ENCODE data around the gene MAPK11.
A peak's percentile ranks its signal among the peaks of the same experiment; 100 is the strongest.
"Not testable (repeated sequence)": the region's sequence is repeated elsewhere in the genome, so short reads cannot be mapped to it uniquely, and the experiment has no call there.

The MAPK11 gene

DNA sequence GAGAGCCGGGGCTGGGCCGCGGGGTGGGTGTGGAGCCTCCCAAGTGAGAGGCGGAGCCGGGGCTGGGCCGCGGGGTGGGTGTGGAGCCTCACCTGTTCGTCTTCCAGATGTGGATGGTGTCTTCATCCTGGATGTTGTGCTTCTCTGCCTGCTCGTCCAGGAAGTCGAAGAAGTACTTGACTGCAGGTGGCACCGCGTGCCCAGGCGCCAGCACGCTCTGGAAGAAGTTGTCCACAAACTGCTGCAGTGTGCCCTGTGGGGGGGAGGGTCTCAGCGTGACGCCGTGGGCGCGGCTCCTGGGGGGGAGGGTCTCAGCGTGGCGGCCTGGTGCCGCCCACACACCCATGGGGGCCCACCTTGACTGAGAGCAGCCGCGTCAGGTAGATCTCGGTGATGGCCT, 7.6 kb upstream of the MAPK11 start:
- FAIRE-seq (no peak), DNase-seq (ENCODE audit: low spot score) (no peak)

DNA sequence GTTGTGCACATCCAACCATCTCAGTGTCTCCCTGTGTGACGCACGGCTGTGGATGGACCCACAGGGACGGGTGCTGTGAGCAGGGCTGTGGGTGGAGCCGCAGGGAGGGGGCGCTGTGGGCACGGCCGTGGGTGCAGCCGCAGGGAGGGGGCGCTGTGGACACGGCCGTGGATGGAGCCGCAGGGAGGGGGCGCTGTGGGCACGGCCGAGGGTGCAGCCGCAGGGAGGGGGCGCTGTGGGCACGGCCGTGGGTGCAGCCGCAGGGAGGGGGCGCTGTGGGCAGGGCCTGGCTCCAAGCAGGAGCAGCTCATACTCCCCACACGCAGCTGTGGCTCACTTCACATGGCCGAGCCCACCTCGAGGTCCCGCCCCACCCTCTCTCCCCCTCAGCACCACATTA, 6.0 kb upstream of the MAPK11 start:
- DNase-seq (ENCODE audit: low spot score), result no peak
- FAIRE-seq, result no peak

DNA sequence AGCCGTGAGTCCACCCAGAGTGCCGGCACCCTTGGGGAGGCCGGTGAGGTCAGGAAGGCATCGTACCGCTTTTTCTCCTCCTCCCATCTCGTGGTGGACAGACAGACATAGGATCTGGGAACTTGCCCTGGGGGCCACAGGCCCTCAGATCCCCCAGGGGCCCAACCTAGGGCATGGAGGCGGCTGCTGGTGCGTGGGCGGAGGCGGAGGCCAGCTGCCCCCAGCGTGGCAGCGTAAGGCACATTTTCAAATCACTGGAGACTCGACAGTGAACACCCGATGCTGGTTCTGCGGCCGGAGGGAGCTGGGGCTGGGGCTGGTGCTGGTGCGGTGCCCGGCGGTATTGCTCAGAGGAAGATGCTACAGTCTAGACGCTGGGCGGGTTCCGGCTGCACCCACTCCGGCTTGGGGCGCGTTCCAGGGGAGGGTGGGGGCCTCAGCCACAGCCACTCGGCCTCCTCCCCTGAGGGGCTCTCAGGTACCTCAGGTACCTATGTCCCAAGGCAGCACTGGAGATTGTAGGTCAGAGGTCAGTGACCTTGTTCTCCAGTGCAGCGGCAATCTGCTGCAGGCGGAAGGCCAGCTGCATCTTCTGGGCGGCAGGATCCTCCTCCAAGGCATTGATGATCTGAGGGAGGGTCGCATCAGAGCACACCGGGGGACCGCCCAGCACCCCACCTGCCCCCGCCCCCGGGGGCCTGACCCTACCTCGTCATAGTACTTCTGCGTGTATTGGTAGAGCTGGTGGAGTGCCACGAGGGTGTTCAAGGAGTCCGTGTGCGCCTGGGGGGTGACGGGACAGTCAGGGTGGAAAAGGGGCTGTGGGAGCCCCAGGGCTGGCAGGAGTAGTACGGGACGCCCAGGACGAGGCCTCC, 5.2 kb upstream of the MAPK11 start:
- FAIRE-seq (no peak), DNase-seq (ENCODE audit: low spot score) (no peak)

DNA sequence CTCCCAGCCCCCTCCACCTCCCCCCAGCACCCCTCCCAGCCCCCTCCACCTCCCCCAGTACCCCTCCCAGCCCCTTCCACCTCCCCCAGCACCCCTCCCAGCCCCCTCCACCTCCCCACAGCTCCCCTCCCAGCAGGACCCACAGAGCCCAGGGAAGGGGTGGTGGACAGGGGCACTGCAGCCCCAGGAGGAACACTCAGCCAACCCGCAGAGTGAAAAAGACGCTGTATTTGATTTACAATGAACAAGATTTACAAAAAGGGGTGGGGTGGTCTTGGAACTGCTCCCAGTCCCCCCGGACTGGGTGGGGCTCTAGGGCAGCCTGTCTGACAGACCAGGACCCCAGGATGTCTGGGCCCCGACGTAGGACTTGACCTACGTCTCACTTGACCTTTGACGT, 4.6 kb upstream of the MAPK11 start:
- FAIRE-seq (no peak), DNase-seq (ENCODE audit: low spot score) (no peak)

DNA sequence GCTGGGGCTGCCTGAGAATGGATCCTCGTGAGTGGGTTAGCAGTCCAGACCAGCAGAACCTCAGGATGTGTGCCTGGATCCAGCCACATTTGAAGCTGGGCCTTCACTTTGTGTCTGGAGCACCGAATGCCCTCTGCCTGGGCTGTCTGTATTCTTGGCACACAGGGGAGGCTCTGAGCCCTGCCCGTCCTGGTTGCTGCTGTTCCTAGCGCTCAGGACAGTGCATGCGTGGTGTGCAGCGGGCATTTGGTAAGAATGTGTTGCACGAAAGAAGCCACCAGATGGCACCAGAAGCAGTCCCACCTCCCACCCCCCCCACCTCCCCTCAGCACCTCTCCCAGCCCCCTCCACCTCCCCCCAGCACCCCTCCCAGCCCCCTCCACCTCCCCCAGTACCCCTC, 4.1 kb upstream of the MAPK11 start:
- FAIRE-seq (no peak), DNase-seq (ENCODE audit: low spot score) (peak; percentile 21)

DNA sequence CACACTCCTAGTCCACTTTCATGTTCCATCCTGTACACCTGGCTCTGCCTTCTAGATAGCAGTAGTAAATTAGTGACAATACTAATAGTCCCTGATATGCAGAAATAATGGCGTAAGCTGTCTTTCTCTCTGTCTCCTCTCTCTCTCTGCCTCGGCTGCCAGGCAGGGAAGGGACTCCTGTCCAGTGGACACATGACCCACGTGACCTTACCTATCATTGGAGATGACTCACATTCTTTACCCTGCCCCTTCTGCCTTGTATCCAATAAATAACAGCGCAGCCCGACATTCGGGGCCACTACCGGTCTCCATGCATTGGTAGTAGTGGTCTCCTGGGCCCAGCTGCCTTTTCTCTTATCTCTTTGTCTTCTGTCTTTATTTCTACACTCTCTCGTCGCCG, 3.6 kb upstream of the MAPK11 start:
- not testable (repeated sequence) for FAIRE-seq; DNase-seq (ENCODE audit: low spot score)

DNA sequence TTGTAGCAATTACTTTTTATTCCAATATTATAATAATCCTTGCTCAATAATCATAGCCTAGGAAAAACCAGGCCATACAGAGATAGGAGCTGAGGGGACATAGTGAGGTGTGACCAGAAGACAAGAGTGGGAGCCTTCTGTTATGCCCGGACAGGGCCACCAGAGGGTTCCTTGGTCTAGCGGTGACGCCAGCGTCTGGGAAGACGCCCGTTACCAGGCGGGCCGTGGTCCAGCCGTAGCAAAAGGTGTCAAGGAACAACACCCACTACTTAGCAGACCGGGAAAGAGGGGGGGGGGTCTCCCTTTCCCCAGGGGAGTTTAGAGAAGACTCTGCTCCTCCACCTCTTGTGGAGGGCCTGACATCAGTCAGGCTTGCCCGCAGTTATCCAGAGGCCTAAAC, 3.2 kb upstream of the MAPK11 start:
- FAIRE-seq; DNase-seq (ENCODE audit: low spot score): not testable (repeated sequence)

DNA sequence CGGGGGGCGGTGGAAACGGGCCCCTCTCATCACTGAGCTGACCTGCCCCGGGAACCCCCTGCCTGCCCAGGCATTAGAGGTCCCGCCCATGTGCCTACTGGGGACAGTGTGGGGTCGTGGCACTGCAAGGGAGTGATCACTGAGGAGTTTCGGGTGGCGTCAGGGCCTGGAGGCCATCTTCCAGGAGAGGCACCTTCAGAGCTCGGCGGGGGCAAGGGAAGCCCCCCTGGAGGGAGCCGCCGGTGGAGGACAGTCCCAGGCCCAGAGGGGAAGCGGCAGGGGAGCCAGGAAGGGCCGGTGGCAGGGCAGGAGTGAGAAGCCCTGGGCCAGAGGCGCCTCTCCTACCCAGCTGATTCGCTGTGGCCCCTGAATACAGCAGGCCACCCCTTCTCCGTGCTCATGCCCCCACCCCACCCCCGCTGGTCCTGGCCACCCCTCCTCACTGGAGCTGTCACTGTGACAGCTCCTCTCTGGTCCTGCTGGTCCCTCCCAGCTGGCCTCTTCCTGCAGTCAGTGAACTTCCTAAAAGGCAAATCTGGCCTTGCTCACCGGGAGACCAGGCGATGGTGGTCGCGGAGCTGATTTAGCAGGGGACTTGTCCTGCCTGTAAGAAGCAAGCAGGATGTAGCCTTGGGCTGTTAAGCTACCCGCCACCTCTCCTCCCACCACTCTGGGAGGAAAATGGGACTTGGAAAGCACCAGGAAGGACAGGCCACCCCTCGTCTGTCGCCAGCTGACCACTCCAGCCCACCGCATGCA, 2.0 kb upstream of the MAPK11 start:
- FAIRE-seq, result no peak
- no peak for DNase-seq (ENCODE audit: low spot score)

DNA sequence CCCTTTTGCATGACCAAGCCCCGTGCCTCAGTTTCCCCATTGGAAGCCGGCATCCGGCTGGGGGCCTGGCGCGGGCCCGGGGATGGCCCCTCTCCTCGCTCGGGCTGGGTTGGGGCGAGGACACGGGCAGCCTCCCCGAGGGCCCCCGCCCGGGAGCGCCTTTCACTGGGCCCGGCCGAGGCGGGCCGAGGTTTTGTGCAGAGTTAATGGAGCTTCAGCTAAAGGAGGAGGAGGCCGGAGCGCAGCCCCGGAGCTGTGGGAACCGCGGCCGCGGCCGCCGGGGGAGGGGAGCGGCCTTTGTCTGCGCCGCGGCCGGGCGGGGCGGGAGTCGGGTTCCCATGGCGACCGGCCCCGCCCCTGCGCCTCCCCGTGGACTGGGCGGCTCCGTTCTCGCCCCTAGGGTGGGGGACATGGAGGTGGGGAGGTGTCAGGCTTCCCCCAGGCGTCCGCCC, 1.4 kb upstream of the MAPK11 start:
- DNase-seq (ENCODE audit: low spot score) (no peak), FAIRE-seq (no peak)

DNA sequence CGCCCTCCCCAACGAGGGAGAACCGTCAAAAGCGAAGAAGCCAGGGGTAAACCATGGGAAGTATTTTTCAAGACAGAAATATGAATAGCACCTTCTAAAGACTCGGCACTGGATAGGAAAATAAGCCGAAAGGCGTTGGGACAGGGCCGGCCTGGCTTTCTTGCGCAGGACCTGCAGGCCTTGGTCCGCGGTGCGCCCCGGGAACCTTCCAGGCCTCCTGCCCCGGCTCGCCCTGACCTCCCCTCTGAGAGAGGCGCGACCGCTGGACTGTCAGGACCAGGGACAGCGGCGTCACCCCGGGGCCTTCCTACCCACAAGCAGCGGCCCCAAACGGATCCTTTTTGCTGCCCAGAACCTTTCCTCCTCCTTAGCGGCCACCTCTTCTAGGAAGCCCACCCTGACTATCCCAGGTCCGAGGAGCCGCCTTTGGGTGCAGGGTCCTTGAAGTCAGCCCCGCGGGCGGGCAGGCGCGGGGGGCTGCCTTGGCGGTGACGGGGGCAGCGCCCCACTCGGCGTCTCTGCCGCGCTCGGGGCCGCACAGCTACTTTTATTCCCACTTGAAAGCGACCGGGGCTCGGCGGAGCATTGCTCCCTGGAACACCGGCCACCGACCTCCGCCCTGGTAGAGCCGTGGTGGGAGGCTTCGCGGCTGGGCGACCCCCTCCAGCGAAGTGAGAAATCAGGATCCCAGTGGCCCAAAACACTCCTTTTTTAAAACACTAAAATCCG, 650 bp upstream of the MAPK11 start:
- FAIRE-seq, result no peak

DNA sequence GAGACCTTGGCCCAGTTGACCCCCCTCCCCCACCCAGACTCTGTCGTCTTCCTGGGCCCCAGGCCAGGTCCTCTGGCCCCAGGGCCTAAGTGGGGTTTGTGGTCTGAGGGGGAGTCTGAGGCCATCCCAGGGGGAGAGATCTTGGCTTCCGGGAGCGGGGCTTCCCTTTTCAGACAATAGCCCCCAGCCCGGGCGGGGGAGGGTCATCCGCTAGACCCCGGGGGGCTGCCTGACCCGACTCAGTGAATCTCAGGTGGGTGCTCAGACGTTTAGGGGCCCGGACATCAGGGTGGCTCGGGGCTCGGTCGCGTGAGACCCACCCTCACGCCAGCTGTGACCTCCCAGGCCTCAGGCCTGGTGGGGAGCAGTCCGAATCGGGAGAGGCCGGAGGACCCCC, 609 bp downstream of the MAPK11 start:
- DNase-seq (ENCODE audit: low spot score), result no peak
- no peak for FAIRE-seq

More for the DNA sequence above, 650 bp upstream of the MAPK11 start:
- DNase-seq (ENCODE audit: low spot score), result no peak

DNA sequence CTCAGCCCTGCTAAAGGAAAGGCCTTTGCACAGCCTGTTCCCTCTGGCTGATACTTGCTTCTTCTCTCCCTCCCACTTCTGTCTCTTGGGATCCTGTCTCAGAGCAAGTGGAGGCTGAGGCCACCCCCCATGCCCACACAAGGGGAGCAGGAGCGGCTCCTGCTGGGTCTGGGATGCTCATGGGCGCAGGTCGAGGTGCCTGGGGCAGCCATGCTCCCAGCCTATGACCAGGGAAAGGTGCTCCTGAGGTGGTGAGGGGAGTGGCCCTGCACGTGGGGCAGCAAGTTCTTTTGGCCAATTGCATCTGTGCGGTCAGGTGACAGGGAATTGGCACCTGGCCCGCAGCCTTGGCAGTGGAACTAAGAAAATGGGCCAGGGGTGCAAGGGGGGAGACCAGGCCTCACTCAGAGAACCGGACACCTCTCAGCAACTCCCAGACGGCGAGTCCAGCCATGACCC, 1.5 kb downstream of the MAPK11 start:
- DNase-seq (ENCODE audit: low spot score), result no peak
- no peak for FAIRE-seq

DNA sequence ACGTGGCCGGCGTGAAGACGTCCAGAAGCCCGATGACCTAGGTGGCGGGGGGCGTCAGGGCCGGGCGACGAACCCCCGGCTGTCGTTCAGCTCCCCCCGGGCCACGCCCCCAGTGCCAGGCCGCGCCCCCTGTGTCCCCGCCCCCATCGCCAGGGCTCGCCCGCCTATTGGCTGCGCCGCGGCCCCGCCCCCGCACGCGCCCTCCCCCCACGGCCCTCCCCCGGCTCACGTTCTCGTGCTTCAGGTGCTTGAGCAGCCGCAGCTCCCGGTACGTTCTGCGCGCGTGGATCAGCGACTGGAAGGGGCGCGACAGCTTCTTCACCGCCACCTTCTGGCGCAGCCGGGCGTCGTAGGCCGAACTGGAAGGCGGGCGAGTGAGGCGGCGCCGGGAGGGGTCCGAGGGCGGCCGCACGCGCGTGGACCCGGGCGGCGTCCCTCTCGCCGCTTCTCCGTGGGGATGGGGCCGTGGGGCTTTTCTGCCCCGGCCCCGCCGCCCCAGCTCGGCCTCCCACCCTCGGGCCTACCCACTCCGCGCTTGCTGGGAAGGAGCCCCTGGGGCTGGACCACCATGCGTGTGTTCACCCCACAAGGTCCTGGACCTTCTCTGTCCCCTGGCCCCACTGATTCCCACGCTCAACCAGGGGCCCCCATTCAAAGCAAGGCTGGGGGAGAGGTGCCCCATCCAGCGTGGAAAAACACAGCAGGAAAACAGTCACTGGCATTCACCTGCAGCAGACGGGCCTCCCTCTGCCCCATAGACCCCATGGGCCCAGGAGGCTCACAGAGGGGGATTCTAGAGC, 2.4 kb downstream of the MAPK11 start:
- DNase-seq (ENCODE audit: low spot score) (no peak), FAIRE-seq (no peak)

DNA sequence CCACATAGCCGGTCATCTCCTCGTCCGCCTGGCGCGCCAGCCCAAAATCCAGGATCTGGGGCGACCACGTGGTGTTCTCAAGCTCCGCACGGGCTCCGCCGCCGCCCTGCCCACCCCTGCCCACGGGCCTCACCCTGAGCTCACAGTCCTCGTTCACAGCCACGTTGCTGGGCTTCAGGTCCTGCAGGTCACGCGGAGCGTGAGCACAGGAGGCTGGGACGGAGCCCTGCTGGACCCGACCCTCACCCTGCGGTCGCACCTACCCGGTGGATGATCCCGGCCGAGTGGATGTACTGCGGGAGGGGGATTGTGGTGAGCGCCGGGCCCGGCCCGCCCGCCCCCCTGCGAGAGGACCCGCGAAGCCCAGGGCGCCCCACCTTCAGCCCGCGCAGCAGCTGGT, 3.2 kb downstream of the MAPK11 start:
- DNase-seq (ENCODE audit: low spot score) (no peak), FAIRE-seq (no peak)

DNA sequence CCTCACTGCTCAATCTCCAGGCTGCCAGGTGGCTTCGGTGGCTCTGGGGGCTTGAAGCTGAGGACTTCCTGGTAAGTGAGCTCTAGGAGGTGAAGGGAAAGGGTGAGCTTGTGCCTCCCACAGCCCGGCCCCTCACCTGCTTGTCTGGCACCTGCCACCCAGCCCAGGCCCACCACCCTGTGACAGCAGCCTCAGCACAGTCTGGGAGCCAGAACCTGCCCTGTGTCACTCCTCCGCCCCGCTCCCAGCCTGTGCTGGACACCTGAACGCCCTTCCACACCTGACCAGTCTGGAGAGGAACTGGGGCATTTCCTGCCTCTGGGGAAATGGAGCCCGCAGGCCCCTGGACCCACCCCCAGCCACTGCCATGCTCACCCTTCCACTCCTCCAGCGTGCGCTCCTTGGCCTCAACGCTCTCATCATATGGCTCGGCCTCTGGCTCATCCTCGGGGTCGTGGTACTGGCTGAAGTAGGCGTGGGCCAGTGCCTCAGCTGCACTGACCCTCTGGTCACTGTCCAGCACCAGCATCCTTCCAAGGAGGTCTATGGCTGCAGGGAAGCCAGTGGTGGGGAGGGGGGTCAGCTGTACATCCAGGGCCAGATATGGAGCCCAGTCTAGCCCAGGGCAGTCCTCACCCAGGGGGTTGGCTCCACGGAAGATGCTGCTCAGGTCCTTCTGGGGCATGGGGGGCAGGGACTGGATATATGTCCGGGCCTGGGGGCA, 5.1 kb downstream of the MAPK11 start:
- no peak for DNase-seq (ENCODE audit: low spot score)
- FAIRE-seq, result no peak

DNA sequence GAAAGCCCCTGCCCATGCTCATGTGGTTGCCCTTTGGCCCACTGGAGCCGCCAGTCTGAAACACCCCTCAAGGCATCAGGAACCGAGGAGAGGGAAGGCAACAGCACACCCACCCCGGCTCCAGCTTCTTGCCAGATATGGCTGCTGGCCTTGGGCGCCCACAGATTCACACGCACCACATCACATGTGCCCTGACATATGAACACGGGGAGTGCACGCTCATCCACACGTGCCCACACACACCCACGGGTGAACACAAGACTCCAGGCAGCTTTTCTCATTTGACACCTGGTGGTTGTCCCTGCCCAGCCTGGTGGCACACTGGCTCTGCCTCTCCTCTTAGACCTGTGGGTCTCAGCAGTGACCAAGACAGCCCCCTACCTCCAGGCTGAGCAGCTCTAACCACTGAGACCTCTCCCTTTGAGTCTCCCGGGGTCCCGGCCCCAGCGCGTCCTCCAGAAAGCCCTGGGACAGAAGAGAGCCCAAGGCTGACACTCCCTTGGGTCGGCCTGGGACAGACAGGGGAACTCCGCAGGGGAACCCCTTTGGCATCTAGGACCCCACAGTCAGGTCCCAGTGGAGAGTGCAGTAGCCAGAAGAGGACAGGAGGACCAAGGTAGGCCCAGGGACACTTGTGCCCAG, 6.0 kb downstream of the MAPK11 start:
- FAIRE-seq (no peak), DNase-seq (ENCODE audit: low spot score) (no peak)

DNA sequence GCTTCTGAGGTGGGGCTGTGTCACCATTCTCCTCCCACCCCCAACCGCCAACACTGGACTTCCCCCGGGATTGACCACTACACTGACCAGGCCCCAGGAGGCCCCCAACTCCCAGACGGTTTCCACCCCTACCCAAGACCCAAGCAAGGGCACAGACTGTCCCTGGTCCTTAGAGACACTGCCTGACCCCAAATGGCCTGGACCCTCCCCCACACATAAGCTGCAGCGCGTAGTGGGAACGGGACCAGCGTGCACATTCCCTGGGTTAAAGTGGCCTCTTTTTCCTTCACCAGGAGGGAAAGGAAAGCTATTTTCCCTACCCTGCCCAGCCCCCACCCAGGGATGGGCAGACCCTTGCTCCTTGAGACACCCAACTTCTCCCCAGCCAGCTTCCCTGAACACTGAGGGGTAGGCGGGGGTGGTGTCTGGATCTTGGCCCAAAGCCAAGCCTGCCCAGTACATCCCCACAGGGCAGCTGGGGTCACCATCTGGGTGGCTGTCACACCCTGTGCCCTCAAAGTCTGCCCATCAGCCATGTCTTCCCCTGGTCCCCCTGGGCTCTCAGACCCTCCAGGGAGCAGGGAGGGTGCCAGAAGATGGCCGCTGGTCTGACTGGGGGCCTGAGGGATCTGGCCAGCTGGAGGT, 7.1 kb downstream of the MAPK11 start:
- no peak for DNase-seq (ENCODE audit: low spot score)
- no peak for FAIRE-seq

DNA sequence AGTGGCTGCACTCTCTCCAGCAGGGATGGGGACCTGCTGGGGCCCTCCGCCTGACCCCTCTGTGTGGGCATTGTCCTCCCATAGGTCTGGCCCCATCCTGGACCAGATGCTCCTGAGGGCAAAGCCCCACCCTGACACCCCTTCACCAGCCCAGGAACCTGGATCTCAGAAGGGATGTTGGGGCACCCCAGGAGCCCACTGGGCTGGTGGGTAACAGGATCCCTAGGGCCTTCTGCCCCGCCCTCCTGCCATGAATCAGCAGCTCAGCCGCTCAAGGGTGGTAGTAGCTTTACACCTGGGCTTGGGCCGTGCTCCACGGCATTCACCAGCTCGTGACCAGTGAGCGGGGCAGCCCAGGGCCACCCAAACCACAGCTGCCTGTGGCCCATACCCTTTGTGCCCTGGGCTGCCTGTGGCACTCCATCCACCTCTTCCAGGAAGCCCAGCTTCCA, 7.7 kb downstream of the MAPK11 start:
- FAIRE-seq (no peak), DNase-seq (ENCODE audit: low spot score) (peak; percentile 30)
